Uterus (tissue), 2 donors: Measurements from ENCODE around the gene CFAP61.

Experiments
- CTCF ChIP-seq, 4 experiments: fragments of 200-600 bp in 2 of 4; fragments of 450-650 bp in 2 of 4; sonication (generic) in 2 of 4; IDR thresholded peaks; one replicate each; pipeline ENCODE4 v1.5.1; 2016 to 2019; ENCODE audit warnings: antibody characterized with exemption in 4 of 4, mild to moderate bottlenecking in 2 of 4, moderate library complexity in 1 of 4
- POLR2A ChIP-seq, 2 donors: fragments of 450-650 bp; IDR thresholded peaks; one replicate each; pipeline ENCODE4 v1.6.1; 2016; ENCODE audit warnings: antibody characterized with exemption in 2 of 2, mild to moderate bottlenecking in 1 of 2, moderate library complexity in 1 of 2

GRCh38 chr20:20003031-20003954 is 49.0 kb upstream of the CFAP61 start:
- TF ChIP-seq POLR2A (IDR thresholded peaks at IDR 0.05) (no peak), CTCF (IDR thresholded peaks at IDR 0.05) (no peak)
